SH-SY5Y (cell line): Measurements from ENCODE around the gene FNBP1L.

Experiments used
- GATA2 ChIP-seq: IDR thresholded peaks from 2 replicates; pipeline ENCODE4 v1.6.1; 2011; ENCODE audit warnings: mild to moderate bottlenecking, low read depth, low read length
- GATA3 ChIP-seq: IDR thresholded peaks from 2 replicates; pipeline ENCODE4 v1.6.1; 2011; ENCODE audit warnings: low read depth, mild to moderate bottlenecking, low read length, moderate library complexity

DNA sequence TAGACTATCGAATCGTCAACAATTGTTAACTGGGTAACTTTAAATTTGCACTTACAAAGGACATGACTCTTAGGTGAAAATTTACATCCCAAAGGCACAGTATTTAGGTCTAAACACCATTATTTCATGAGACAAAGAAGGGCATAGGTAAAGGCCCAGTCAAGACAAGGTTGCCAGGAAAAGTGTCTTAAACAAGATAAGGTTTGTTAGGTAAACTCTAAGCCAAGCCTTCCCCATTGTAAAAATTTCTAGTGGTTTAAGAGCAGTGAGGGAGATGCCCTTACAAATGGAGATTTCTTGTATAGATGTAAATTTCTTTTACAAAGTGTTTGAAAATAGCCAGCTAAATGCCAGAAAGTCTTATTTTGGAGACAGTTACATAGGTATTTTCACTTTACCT is 36.9 kb upstream of the FNBP1L start:
- TF ChIP-seq GATA3 (no peak), GATA2 (no peak)
